Measurements from ENCODE around the gene VPS13A. TPM values are rescaled to one million over a fixed set of nuclear protein-coding genes. Genes with fewer than 3 reads are reported as not detected.
"Not testable (repeated sequence)": the region's sequence is repeated elsewhere in the genome, so short reads cannot be mapped to it uniquely, and the experiment has no call there.

VPS13A gene
- total RNA-seq, 1 donor from 2014 or later: 56.0 TPM

- no peak for DNase-seq (ENCODE audit: low spot score)
Measured at GRCh38 chr9:77304543-77304942, 127.2 kb downstream of the VPS13A start.

GRCh38 chr9:77305622-77306400, 128.5 kb downstream of the VPS13A start:
- no peak for DNase-seq (ENCODE audit: low spot score)

- no peak for DNase-seq (ENCODE audit: low spot score)
Measured at GRCh38 chr9:77307166-77307565, 129.8 kb downstream of the VPS13A start.

GRCh38 chr9:77316058-77316457, 138.7 kb downstream of the VPS13A start:
- no peak for DNase-seq (ENCODE audit: low spot score)

- no peak for DNase-seq (ENCODE audit: low spot score)
Measured at GRCh38 chr9:77325058-77325457, 147.7 kb downstream of the VPS13A start.

GRCh38 chr9:77328102-77328501, 150.8 kb downstream of the VPS13A start:
- DNase-seq (ENCODE audit: low spot score): no peak

GRCh38 chr9:77370064-77370463, 192.7 kb downstream of the VPS13A start:
- no peak for DNase-seq (ENCODE audit: low spot score)

GRCh38 chr9:77374266-77374665, 196.9 kb downstream of the VPS13A start:
- DNase-seq (ENCODE audit: low spot score): no peak

- DNase-seq (ENCODE audit: low spot score): no peak
Measured at GRCh38 chr9:77375956-77376532, 198.7 kb downstream of the VPS13A start.

GRCh38 chr9:77384406-77384805, 207.1 kb downstream of the VPS13A start:
- DNase-seq (ENCODE audit: low spot score): no peak

GRCh38 chr9:77386187-77386586, 208.9 kb downstream of the VPS13A start:
- DNase-seq (ENCODE audit: low spot score): no peak

GRCh38 chr9:77391834-77392233, 214.5 kb downstream of the VPS13A start:
- DNase-seq (ENCODE audit: low spot score): no peak

GRCh38 chr9:77392328-77392727, 215.0 kb downstream of the VPS13A start:
- DNase-seq (ENCODE audit: low spot score): no peak

- not testable (repeated sequence) for DNase-seq (ENCODE audit: low spot score)
Measured at GRCh38 chr9:77398581-77398980, 221.2 kb downstream of the VPS13A start.

GRCh38 chr9:77399964-77400363, 222.6 kb downstream of the VPS13A start:
- no peak for DNase-seq (ENCODE audit: low spot score)

GRCh38 chr9:77402286-77402685, 225.0 kb downstream of the VPS13A start:
- DNase-seq (ENCODE audit: low spot score): no peak

GRCh38 chr9:77403239-77403638, 225.9 kb downstream of the VPS13A start:
- DNase-seq (ENCODE audit: low spot score): no peak

- not testable (repeated sequence) for DNase-seq (ENCODE audit: low spot score)
Measured at GRCh38 chr9:77408521-77408920, 231.2 kb downstream of the VPS13A start.

- DNase-seq (ENCODE audit: low spot score): no peak
Measured at GRCh38 chr9:77417566-77417965, 240.2 kb downstream of the VPS13A start.

GRCh38 chr9:77418226-77418625, 240.9 kb downstream of the VPS13A start:
- no peak for DNase-seq (ENCODE audit: low spot score)

- DNase-seq (ENCODE audit: low spot score): no peak
Measured at GRCh38 chr9:77420641-77421040, 243.3 kb downstream of the VPS13A start.

- DNase-seq (ENCODE audit: low spot score): no peak
Measured at GRCh38 chr9:77421506-77422265, 244.4 kb downstream of the VPS13A start.

- no peak for DNase-seq (ENCODE audit: low spot score)
Measured at GRCh38 chr9:77422969-77423368, 245.6 kb downstream of the VPS13A start.
